Measurements from ENCODE around the gene MAB21L4. TPM values are rescaled to one million over a fixed set of nuclear protein-coding genes. Genes with fewer than 3 reads are reported as not detected.

The MAB21L4 gene
- polyA plus RNA-seq, 1 experiment = not detected

DNA sequence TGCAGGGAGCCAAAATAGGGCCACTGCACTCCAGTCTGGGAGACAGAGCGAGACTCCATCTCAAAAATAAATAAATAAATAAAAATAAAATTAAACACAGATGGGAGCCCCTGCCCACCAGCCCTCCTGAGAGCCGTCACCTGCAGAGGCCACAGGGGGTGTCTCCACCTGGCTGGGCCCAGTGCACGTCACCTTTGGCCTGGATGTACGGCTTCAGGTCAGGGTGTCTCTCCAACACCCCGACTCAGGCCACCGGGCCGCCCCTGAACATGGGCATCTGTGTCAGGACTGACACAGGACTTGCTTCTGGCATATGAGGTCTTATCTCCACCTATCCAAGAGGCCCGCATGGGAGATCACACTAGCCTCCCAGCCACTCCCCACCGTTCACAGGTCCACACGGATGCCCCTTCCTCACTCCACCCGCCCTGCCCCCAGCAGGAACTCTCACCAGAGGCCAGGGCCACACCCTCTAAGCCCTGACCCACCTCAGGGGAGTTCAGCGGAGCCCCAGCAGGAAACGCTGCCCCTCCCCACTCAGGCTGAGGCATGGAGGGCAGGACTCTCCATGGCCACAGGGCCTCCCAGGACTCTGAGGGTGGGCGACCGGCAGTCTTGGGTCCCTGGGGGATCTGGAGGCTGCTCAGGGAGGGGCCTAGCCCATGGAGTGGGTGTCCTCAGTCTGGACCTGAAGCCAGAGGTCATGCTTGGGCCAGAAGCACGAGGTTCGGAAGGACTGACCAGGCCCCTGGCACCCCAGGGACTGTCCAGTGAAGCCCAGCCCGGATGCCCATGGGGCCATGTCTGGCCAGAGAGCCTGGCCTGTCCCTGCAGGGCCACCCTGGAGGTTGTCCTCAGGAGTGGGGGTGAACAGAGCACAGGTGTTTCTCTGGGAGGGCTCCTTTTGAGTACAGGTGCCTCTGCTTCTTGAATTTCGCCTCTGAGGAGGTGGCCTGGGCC, 8.5 kb upstream of the MAB21L4 start:
- no peak overlapping the region for H3K27ac ChIP-seq (ENCODE audit: low read depth, low read length)
- no peak for DNase-seq (ENCODE audit: low read depth, low spot score)
- no peaks in the 10 kb centered on the region; the same call in 1 of the 2 replicates for H3K9me3 ChIP-seq (ENCODE audit: control insufficient read depth, insufficient read depth, low read length)
- TF ChIP-seq, protein P1, sequence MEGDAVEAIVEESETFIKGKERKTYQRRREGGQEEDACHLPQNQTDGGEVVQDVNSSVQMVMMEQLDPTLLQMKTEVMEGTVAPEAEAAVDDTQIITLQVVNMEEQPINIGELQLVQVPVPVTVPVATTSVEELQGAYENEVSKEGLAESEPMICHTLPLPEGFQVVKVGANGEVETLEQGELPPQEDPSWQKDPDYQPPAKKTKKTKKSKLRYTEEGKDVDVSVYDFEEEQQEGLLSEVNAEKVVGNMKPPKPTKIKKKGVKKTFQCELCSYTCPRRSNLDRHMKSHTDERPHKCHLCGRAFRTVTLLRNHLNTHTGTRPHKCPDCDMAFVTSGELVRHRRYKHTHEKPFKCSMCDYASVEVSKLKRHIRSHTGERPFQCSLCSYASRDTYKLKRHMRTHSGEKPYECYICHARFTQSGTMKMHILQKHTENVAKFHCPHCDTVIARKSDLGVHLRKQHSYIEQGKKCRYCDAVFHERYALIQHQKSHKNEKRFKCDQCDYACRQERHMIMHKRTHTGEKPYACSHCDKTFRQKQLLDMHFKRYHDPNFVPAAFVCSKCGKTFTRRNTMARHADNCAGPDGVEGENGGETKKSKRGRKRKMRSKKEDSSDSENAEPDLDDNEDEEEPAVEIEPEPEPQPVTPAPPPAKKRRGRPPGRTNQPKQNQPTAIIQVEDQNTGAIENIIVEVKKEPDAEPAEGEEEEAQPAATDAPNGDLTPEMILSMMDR (IDR thresholded peaks at IDR 0.05; ENCODE audit: low read depth, low read length) = no peak
- ChIA-PET CTCF (interaction anchor here (0.6 kb wide), 1 partner anchor 1744 kb away, joined by 3 read pairs; no protein-coding TSS in a partner anchor), POLR2A (no interaction called here)
- no peak overlapping the region for H3K4me3 ChIP-seq (ENCODE audit: low read depth, low read length)
- peaks cover 7% of the 10 kb centered on the region for H3K27me3 ChIP-seq (ENCODE audit: control insufficient read depth, insufficient read depth, low read length)

DNA sequence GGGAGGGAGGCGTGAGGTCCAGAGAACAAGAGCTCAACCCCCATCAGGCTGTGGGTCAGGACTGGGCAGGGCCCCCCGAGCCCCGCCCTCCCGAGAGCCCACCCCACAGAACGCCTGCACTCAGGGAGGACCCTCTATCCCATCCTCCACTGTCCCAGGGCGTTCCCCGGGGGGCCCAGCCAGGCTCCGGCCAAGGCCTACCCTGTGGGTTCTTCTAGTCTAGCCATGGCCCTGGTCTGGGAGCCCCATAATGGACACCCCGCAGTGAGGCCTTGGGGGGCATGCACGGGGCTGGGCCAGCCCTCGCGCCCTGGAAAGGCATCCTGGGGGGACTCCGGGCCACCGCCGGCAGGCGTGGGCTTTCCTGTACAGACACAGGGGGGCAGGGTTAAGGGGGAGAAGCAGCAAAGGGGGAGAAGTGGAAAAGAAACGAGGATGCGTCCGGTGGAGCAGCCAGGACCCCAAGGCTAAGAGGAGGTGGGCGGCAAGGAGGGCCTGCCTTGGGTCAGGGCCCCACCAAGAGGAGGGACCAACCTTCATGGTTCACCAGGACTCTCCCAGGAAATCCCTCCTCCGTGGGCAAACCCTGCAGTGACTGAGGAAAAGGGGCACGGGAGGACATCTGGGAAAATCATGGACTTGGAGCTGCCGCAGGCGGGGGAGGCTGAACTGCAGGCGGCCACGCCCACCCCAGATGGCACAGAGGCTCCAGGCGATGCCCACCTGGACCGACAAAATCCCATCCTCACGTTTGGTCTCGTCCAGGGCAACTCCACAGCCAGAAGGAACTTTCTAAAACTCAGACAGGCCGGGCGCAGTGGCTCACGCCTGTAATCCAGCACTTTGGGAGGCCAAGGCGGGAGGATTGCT, 7.5 kb upstream of the MAB21L4 start:
- H3K27ac ChIP-seq (ENCODE audit: low read depth, low read length) = no peak overlapping the region
- TF ChIP-seq, protein P1 (IDR thresholded peaks at IDR 0.05; ENCODE audit: low read depth, low read length) = no peak
- no peaks in the 10 kb centered on the region; the same call in 1 of the 2 replicates for H3K9me3 ChIP-seq (ENCODE audit: control insufficient read depth, insufficient read depth, low read length)
- no peak overlapping the region for H3K4me3 ChIP-seq (ENCODE audit: low read depth, low read length)
- H3K27me3 ChIP-seq (ENCODE audit: control insufficient read depth, insufficient read depth, low read length) = peaks cover 9% of the 10 kb centered on the region
- no peak for DNase-seq (ENCODE audit: low read depth, low spot score)
- ChIA-PET CTCF (interaction anchor here (0.6 kb wide), 1 partner anchor 1743 kb away, joined by 3 read pairs; no protein-coding TSS in a partner anchor), POLR2A (no interaction called here)

DNA sequence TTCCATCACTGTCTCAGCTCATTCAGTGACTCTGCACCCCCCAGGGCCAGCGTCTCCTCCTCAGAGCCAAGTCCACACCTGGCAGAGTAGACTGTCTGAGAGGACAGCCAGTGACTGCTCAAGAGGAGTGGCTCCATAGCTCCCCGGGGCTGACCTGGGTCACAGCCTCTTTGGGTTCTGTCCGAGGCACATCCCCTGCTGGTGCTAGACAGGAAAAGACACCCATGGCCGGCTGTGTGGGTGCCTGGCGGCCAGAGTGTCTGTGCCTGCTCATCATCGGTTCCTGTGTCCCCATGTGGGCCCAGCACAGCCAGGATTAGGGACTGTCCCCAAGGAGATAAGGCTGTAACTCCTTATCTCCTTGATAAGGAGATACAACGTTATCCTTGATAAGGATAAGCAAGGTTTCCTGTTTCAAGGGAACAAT, 6.7 kb upstream of the MAB21L4 start:
- ChIA-PET CTCF (no interaction called here), POLR2A (no interaction called here)

DNA sequence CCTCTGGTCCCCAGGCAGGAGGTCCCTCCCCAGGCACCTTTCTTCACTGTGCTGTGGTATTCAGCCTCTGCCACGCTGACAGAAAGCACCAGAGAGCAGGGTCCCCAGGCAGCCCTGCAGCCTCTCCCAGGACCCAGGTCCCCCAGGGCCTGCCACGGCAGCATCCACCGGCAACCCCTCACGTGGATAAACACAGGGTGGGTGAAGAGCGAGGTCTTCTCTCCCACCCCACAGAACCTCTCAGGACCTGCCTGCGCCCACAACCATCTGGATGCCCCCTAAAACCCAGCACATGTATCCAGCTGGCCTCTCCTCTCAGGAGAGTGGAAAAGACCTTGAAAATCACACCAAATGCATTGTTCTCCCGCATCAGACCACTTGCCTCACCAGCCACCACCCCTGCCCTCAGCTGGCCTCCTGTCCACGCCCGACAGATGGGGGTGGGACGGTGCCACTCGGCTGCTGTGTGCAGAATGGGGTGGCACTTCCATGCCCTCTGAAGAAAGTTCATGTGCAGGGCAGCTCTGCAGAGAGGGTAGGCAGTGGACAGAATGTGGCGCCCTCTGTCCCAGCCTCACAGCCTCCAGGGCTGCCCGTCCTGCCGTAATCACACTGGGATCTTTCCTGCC, 6.1 kb upstream of the MAB21L4 start:
- Histone ChIP-seq H3K27ac (ENCODE audit: low read depth, low read length) (no peak overlapping the region), H3K27me3 (ENCODE audit: control insufficient read depth, insufficient read depth, low read length) (peaks cover 9% of the 10 kb centered on the region), H3K4me3 (ENCODE audit: low read depth, low read length) (no peak overlapping the region), H3K9me3 (ENCODE audit: control insufficient read depth, insufficient read depth, low read length) (no peaks in the 10 kb centered on the region; the same call in 1 of the 2 replicates)
- ChIA-PET CTCF (no interaction called here), POLR2A (no interaction called here)
- TF ChIP-seq, protein P1 (IDR thresholded peaks at IDR 0.05; ENCODE audit: low read depth, low read length) = no peak
- no peak for DNase-seq (ENCODE audit: low read depth, low spot score)

More for the DNA sequence above, 6.7 kb upstream of the MAB21L4 start:
- H3K4me3 ChIP-seq (ENCODE audit: low read depth, low read length) = no peak overlapping the region
- H3K27ac ChIP-seq (ENCODE audit: low read depth, low read length) = no peak overlapping the region
- H3K27me3 ChIP-seq (ENCODE audit: control insufficient read depth, insufficient read depth, low read length) = peaks cover 9% of the 10 kb centered on the region
- TF ChIP-seq, protein P1 (IDR thresholded peaks at IDR 0.05; ENCODE audit: low read depth, low read length) = no peak
- no peaks in the 10 kb centered on the region; the same call in 1 of the 2 replicates for H3K9me3 ChIP-seq (ENCODE audit: control insufficient read depth, insufficient read depth, low read length)
- DNase-seq (ENCODE audit: low read depth, low spot score) = no peak

Measured in AG04450 (cell line).